Embryonic facial prominence (tissue), 1 donor: Measurements from ENCODE around the gene WNT7A.
"Not testable (repeated sequence)": the region's sequence is repeated elsewhere in the genome, so short reads cannot be mapped to it uniquely, and the experiment has no call there.

Source experiments
- DNase-seq: peaks from one replicate; pipeline ENCODE4 v3.0.0-alpha.2; 2016; ENCODE audit errors: extremely low spot score

Gene WNT7A

DNA sequence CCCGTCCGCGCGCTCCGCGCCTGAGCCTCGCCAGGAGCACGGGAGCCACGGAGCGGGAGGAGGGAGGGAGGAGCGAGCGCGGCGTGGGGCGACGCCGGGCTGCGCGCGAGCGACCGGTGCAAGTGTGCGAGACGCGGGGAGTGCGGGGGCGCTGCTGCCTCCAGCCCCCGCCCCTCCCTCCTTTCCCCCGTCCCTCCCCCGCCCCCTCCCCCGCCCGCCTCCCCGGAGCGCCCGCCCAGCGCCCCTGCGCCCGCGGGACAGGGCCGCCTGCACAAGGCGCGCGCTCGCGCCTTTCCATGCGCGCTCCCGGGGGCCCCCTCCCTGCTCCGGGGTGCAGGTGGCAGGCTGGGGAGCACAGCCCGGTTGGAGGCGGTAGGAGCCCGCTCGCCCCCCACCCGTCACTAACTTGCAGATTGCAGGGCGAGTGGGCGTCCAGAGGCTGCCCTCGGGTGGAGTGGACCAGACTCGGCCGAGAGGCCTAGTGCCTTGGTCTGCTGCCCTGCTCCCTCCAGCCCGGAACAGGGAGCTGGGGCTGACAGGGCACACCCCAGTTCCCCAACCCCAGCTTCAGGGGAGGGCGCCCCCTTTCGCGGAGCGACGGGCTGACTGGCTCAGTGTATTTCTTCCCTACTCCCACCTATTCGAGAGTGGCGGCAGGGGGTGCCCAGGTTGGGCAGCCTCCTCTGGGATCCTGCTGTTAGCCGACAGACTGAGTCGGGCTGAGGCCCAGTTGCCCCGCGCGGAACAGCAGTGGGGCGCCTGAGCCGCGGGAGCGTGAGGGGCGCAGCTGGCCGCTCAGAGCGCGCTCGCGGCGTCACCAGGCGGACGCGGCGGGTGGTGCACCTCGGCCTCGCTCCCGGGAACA is at the start of gene WNT7A:
Gene WNT7A, minus strand, starts transcription at position 126 of the 865 bp plus-strand sequence. CDS start 255 bp downstream, outside the sequence.
- DNase-seq: no peak

DNA sequence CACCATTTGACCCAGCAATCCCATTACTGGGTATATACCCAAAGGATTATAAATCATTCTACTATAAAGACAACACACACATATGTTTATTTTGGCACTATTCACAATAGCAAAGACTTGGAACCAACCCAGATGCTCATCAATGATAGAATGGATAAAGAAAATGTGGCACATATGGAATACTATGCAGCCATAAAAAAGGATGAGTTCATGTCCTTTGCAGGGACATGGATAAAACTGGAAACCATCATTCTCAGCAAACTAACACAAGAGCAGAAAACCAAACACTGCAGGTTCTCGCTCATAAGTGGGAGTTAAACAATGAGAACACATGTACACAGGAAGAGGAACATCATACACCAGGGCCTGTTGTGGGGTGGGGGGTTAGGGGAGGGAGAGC is 48.9 kb upstream of the WNT7A start:
- DNase-seq: not testable (repeated sequence)

- no peak for DNase-seq
These were observed 47.4 kb upstream of the WNT7A start for GRCh38 chr3:13927295-13927694.

- DNase-seq: no peak
These were observed 36.5 kb upstream of the WNT7A start for GRCh38 chr3:13916375-13916774.

DNA sequence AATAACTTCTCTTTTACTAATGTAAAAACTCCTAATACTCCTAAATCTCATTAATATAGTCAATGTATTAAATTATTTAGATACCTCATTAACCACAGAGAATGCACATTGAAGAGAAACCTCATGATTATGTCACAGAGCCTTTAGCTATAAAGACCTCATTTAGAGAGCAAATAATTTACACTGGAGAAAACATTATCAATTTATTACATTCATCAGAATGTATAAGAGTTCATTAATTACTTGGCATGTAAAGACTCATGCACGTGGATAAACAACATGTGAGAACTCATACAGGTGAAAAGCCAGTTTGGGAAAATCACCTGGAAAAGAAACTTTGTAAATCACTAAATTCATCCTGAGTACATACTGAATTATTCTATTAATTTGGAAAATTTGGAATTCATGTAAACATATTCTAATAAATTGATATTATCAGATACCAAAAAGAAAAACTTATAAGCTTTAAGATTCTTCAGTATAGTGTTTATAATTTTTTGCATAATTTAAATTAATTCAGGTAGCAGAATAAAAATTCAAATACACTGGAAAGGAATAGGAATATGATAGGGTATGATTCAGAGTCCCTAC is 22.9 kb upstream of the WNT7A start:
- no peak for DNase-seq

DNA sequence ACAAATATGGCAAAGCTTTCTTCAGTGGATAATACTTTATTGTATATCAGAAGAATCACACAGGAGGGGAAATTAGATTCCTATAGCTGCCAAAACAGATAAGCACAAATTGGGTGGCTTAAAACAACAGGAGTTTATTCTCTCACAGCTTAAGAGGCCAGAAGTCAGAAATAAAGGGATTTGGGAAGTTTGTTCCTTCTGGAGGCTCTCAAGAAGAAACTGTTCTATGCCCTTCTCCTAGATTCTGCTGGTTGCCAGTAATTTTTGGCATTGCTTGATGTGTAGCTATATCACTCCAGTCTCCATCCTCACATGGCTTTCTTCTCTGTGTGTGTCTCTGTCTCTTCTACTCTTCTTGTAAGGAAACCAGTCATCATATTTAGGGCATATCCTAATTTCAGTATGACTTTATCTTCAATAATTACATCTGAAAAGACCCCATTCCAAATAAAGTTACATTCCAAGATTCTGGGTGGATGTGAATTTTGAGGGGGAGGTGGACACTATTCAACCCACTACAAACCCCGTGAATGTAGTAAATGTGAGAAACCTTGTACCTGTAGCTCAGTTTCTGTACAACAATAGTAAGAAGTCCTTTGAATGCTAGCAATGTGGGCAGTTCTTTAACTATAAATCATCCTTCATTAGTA is 22.2 kb upstream of the WNT7A start:
- DNase-seq: no peak

- no peak for DNase-seq
These were observed 18.5 kb upstream of the WNT7A start for GRCh38 chr3:13898346-13898745.

DNA sequence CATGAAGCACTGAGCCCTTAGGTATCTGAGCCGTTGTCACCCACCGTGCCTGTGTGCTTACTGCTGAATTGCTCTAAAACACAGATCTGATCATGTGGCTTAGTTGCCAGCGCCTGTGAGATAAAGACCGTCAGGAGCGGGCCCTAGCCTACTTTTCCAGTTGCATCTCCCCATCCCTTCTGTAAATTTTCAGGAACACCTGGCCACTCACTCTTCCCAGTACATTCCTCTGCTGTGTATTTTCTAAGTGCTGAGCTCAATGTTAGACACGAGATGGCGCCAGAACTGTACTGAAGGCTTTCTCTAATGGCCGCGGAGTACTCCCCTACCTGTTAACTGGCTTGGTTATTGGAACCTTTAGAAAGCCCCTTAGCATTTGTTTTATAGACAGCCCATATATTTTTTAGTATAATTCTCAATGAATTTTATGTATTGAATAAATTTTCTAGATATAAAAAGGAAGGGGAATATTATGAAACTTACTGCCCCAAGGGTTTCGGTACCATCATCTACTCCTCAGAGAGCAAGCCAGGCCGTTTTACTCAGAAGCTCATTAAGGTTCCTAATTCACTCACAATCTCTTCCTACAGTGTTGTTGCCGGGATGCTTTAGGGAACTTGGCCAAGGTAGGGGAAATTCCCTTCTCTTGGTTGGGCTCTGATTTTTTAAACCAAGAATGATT is 16.7 kb upstream of the WNT7A start:
- peak; percentile 69 for DNase-seq

DNA sequence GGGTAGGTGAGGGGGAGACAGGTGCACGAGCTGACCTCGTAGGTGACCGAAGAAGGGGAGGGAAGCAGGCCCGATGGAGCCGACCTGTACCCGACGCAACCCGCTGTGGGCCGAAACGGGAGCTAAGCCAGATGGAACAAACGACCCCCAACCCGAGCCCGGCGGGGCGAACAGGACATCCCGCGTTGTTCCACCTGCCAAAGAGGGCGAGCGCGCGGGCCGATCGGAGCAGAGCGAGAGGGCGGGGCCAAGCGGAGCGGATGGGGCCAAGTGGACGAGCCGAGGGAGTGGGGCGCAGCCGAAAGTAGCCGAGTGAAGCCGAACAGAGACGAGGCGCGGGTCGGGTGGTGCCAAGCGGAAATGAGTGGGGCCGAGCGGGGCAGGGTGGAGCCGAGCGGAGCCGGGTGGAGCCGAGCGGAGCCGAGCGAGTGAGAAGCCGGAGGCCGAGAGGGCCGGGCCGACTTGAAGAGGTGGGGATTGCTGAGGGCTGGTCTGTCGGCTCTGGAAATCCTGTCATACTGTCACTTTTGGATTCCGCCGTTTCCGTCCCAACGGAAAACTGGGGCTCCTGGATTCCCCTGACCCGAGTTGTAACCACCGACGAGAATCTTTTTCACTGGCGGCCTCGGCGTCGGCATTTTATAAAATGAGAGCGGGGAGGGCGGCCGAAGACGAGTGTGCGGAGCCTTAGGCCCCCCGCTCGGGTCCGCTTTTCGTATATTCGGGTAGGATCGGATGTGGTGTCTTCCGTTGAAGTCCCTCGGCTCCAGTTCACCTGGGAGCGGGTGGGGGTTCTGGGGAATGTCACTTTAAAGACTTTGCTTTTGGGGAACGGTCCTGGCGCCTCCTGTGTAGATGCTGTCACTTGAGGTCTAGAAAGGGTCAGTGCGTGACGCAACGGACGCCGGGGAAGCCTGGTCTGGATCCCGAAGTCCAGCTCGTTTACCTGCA is 15.6 kb upstream of the WNT7A start:
- peak; percentile 72 for DNase-seq

- no peak for DNase-seq
These were observed 14.9 kb upstream of the WNT7A start for GRCh38 chr3:13894807-13895154.

DNA sequence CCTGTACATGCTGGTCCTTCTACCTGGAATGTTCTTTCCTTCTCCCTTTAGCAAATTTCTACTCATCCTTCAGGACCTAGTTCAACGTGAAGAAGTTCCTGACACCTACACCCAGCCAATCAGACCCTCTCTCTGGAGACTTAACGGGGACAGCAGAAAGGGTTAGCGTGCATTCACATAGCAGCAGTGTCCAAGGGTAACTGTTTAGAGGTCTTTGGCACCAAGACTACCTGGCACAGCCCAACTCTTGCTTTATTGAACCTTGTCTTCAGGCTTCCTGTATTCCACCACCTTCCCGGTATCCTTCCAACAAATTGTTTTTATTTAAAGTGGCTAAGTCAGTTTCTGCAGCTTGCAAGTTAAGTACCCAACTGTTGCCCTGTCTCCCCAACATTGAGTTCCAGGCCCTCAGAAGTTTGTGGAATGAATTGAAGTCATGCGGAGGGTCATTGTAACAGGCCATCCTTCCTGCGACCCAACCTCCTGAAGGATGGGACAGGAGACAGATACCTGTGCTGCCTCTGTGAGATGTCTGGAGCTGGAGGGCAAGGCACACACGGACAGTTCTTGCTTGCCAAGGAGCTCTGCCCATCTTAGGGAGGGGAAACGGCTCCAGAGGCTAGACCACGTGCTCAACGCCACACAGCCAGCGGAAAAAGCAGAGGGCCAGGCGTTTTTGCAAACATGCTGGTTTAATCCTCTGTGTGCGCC is 14.4 kb upstream of the WNT7A start:
- DNase-seq: no peak

- no peak for DNase-seq
These were observed 12.4 kb upstream of the WNT7A start for GRCh38 chr3:13892304-13892703.

GRCh38 chr3:13891492-13892073 is 11.7 kb upstream of the WNT7A start:
- no peak for DNase-seq

GRCh38 chr3:13891017-13891392 is 11.1 kb upstream of the WNT7A start:
- no peak for DNase-seq

- DNase-seq: no peak
These were observed 10.6 kb upstream of the WNT7A start for GRCh38 chr3:13890377-13891016.

- DNase-seq: no peak
These were observed 8.7 kb upstream of the WNT7A start for GRCh38 chr3:13888576-13888975.

GRCh38 chr3:13887495-13888300 is 7.8 kb upstream of the WNT7A start:
- DNase-seq: no peak

GRCh38 chr3:13886593-13887129 is 6.8 kb upstream of the WNT7A start:
- no peak for DNase-seq

- no peak for DNase-seq
These were observed 5.8 kb upstream of the WNT7A start for GRCh38 chr3:13885704-13886010.
